GM21737 (cell line): ENCODE data around the gene NDUFA8.

ENCODE experiments used
- ATAC-seq: cut with Tn5 transposase; IDR thresholded peaks from one replicate; pipeline ENCODE4 v1.9.1; 2021; ENCODE audit warnings: mild to moderate bottlenecking, moderate library complexity; ENCODE audit not compliant: unreplicated experiment

The NDUFA8 gene

GRCh38 chr9:122103985-122104384, 55.6 kb downstream of the NDUFA8 start:
- no peak for ATAC-seq

- no peak for ATAC-seq
Observed at GRCh38 chr9:122102156-122102555, 57.4 kb downstream of the NDUFA8 start.

- no peak for ATAC-seq
Observed at GRCh38 chr9:122100756-122101155, 58.8 kb downstream of the NDUFA8 start.

GRCh38 chr9:122099271-122099869, 60.2 kb downstream of the NDUFA8 start:
- no peak for ATAC-seq

- no peak for ATAC-seq
Observed at GRCh38 chr9:122097679-122098315, 61.8 kb downstream of the NDUFA8 start.

- no peak for ATAC-seq
Observed at GRCh38 chr9:122096620-122097415, 62.8 kb downstream of the NDUFA8 start.

GRCh38 chr9:122095010-122095767, 64.4 kb downstream of the NDUFA8 start:
- ATAC-seq = no peak
